Measurements from ENCODE around the gene ALG12.

The ALG12 gene

DNA sequence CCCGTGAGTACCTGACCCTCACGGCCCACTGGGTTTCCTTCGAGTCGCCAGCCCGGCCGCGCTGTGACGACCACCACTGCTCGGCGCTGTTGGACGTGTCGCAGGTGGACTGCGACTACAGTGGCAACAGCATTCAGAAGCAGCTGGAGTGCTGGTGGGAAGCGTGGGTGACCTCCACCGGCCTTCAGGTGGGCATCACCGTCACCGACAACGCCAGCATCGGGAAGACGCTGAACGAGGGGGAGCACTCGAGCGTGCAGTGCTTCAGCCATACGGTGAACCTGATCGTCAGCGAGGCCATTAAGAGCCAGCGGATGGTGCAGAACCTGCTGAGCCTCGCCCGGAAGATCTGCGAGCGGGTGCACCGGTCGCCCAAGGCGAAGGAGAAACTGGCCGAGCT is 32.4 kb downstream of the ALG12 start:
- no peak for DNase-seq

DNA sequence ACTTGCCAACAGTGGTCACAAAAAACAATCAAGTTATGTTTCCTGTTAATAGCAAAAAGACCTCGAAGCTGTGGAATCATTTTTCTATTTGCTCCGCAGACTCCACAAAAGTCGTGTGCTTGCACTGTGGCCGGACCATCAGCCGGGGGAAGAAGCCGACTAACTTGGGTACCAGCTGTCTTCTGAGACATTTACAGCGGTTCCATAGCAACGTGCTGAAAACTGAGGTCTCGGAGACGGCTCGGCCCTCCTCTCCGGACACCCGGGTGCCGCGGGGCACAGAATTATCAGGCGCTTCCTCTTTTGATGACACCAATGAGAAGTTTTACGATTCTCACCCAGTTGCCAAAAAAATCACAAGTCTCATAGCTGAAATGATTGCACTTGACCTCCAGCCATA is 33.0 kb downstream of the ALG12 start:
- no peak for DNase-seq

- DNase-seq, result no peak
Measured at GRCh38 chr22:49884503-49885260, 33.6 kb downstream of the ALG12 start.

- DNase-seq, result no peak
Measured at GRCh38 chr22:49884075-49884474, 34.2 kb downstream of the ALG12 start.

- DNase-seq, result no peak
Measured at GRCh38 chr22:49883294-49883640, 35.0 kb downstream of the ALG12 start.

DNA sequence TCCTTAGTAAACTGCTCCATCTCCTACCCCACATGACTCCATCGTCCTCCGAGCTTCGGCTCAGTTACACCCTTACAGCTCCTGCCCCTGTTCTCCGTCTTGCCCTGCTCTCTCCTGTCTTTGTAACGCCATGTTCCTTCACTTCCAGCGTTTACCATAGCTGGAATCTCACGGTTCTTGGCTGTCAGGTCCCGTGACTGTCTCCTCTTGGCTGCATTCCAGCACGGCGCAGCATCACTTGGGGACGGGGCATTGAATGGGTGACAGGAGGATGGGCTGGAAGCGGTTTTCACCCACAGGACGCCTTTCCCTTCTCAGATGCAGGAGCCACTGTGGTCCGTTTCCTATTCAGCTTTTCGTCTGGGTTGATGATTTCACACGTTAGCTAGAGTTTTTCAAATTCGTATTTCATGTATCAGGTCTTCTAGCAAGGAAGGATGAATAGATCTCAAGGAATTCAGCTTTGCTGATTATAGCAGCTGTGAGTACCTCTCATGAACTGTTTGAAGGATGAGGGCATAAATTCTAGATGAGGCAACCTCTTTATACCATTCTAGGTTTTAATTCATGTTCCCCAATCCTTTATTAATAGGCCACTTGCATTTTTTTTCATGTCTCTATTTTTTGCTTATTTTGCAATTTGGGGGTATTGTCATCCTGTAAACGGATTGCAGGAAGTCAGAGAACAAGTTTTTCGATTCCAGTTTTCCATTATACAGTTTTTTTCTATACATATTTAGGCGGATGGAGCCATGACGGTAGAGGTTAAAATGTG is 35.5 kb downstream of the ALG12 start:
- no peak for DNase-seq

GRCh38 chr22:49881856-49882255 is 36.4 kb downstream of the ALG12 start:
- no peak for DNase-seq

DNA sequence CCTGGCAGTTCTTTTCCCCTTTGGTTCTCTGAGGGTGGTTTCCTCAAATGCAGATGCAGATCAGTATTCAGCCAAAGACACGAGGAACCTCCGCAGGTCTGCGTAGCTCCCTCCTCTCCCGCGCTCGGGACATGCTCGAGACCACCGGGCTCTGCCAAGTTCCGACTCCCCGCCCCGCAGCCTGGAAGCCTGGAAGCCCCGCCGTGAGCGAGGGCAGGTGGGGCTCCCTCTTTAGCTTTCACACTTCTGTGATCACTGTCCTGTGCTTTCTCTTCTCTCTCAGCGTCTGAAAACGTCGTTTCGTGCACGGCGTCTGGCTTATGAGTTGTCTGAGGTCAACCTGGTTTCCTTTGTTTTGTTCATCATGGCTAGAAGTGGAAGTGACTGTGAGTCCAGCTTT is 38.0 kb downstream of the ALG12 start:
- DNase-seq, result no peak

DNA sequence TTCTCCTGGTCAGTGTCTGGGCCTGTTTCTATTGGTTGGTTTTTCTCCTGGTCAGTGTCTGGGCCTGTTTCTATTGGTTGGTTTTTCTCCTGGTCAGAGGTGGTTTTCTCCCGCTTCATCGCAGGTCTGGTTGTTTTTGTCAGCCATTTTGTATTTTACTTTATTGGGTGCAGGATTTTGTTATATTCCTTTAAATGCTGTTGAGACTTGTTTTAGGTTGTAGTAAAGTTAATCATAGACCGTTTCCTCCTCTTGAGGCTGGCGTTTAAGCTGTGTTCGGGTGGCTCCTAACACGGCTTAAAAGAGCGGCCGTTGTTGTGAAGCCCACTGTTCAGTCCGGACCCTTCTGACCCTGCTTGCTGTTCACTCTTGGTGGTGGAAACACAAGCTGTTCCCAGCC is 38.4 kb downstream of the ALG12 start:
- no peak for DNase-seq

DNA sequence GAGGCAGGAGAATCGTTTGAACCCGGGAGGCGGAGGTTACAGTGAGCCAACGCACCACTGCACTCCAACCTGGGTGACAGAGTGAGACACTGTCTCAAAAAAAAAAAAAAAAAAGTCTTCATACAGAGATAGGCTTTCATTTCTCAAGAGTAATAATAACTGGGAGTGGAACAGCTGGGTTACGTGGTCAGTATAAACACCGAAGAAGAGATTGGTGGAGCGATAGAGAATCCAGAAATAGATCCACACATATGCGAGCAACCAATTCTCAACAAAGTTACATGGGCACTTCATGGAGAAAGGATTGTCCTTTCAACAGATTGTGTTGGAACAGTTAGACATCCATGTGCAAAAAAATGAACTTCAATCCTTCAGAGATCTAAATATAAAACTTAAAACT is 40.0 kb downstream of the ALG12 start:
- no peak for DNase-seq

DNA sequence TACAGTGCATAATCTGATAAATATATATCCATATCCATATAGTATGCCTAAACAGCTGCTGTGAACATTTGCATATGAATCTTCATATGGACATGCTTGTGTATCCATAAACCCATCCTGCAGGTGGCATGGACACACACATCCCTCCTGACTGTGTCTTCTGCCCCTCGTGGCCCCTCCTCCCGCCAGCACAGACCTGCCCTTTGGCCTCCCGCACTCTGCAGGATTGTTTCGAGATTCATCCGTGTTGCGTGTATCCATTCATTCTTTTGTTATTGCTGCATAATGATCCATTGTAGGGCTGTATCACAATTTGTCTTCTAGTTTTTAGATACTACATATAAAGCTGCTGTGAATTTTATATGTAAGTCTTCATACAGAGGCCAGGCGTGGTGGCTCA is 40.6 kb downstream of the ALG12 start:
- DNase-seq, result no peak

- no peak for DNase-seq
Measured at GRCh38 chr22:49873228-49873940, 44.9 kb downstream of the ALG12 start.

DNA sequence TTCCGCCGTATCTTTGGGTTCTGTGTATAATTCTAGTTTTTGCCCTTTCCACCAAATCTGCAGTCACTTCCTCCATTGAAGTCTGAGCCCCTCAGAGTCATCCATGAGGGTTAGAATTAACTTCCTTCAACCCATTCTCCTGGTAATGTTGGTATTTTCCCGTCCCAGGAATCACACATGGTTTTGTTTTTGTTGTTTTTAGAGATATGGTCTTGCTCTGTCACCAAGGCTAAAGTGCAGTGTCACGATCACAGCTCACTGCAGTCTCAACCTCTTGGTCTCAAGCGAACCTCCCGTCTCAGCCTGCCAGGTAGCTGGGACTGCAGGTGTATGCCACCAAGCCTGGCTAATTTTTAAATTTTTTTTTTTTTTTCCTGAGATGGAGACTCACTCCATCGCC is 45.9 kb downstream of the ALG12 start:
- no peak for DNase-seq

- no peak for DNase-seq
Measured at GRCh38 chr22:49871482-49871881, 46.8 kb downstream of the ALG12 start.

GRCh38 chr22:49869845-49870712 is 48.2 kb downstream of the ALG12 start:
- no peak for DNase-seq

DNA sequence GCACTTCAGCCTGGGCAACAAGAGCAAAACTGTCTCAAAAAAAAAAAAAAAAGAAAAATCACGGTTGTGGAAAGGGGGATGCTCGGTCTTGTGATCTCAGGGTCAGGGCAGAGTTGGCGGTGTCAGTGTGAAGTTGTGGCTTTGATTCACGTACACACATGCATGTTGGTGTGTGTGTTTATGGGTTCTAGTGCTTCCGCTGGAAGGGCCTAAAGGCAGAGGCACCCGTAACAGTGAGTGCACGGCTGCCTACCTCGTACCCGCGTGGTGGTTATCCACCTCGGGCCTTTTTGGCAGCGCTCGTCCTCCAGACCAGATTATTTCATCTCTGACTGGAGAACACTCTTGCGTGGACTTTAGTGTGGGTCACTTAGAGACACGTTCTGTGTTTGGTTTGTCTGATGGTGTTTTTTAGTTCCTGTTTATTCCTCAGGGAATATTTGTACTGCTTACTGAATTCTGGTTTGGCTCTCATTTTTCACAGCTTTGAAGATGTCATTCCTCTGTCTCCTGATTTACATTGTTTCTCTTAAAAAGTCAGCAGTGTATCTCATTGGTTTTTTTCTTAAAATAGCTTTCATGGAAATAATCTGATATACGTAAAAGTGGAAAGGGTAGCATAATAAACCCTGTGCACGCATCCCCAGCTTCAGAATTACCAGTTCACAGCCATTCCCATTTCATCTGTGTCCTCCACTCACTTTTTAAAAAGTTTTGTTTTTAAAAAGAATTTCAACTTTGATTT is 49.0 kb downstream of the ALG12 start:
- no peak for DNase-seq

DNA sequence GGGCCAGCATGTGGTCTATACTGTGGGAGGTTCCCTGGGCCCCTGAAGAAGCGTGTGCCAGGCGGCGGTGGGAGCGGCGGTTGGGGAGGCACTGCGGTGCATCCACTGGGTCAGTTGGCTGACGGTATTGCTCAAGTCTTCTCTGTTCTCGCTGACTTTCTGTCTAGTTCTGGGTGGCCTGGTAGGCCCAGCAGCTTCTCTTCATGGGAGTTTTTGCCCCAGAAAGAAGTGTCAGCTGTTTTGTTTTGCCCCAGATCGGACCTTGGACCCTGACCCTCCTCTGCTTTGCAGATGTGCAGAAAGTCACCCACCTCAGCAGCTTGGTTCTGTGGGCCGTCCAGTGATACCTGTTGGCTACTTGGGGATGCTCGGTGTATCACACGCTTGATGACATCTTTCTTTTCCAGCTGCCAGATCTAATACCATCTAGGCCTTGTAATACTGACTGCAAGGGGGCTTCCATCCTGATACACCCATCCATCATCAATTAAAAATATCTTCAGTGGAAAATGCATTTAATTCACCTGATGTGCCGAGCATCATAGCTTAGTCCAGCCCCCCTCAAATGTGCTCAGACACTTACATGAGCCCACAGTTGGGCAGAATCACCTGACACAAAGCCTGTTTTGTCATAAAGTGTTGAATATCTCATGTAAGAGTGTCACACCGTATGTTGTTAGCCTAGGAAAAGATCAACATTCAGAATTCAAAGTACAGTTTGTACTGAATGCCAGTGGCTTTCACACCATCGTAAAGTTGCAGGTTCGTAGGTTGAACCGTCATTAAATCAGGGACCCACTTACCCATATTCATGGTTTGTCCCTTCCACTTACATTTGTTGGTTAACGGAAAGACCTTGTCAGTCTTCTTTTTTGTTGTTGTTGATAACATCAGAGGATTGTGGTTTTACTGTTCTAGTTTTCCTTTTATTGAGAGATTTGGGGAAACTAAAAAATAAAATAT is 50.7 kb downstream of the ALG12 start:
- DNase-seq, result no peak

- no peak for DNase-seq
Measured at GRCh38 chr22:49866646-49867045, 51.6 kb downstream of the ALG12 start.

GRCh38 chr22:49866134-49866533 is 52.1 kb downstream of the ALG12 start:
- no peak for DNase-seq

- DNase-seq, result no peak
Measured at GRCh38 chr22:49865156-49865555, 53.1 kb downstream of the ALG12 start.

GRCh38 chr22:49863931-49864330 is 54.3 kb downstream of the ALG12 start:
- no peak for DNase-seq
